Adrenal gland (tissue), 12 donors: Measurements from ENCODE around the gene ELP5. TPM values are rescaled to one million over a fixed set of nuclear protein-coding genes. Genes with fewer than 3 reads are reported as not detected.

Experiments used
- DNase-seq, 7 donors: peaks; one replicate each; pipeline ENCODE4 v3.0.0-alpha.2; 2019 to 2020
- H3K27ac ChIP-seq, 5 donors: fragments of 200-600 bp; sonication (generic) in 4 of 5; 1 replicate in 3 of 5; 2 replicates in 2 of 5; pipeline versions ENCODE4 v1.5.1 to v1.8.0; 2016 to 2020; ENCODE audit warnings: mild to moderate bottlenecking in 1 of 5
- H3K27me3 ChIP-seq: fragments of 200-600 bp; 2 replicates; pipeline ENCODE4 v1.8.0; 2021
- H3K36me3 ChIP-seq, 2 donors: fragments of 200-600 bp; replicated peaks in 1 of 2; 1 replicate in 1 of 2; 2 replicates in 1 of 2; pipeline versions ENCODE4 v1.5.1 to v1.8.0; 2018 to 2022
- H3K4me1 ChIP-seq, 2 donors: fragments of 200-600 bp; replicated peaks in 1 of 2; 1 replicate in 1 of 2; 2 replicates in 1 of 2; pipeline versions ENCODE4 v1.5.1 to v1.8.0; 2018 to 2021
- H3K4me3 ChIP-seq, 4 donors: fragments of 200-600 bp; sonication (generic) in 3 of 4; one replicate each; pipeline ENCODE4 v1.5.1; 2016 to 2018
- H3K9me3 ChIP-seq, 3 donors: fragments of 200-600 bp; sonication (generic) in 1 of 3; replicated peaks in 1 of 3; 1 replicate in 2 of 3; 2 replicates in 1 of 3; pipeline versions ENCODE4 v1.5.1 to v1.8.0; 2016 to 2021
- CTCF ChIP-seq, 6 experiments: fragments of 450-650 bp in 4 of 6; fragments of 200-600 bp in 2 of 6; sonication (generic) in 1 of 6; IDR thresholded peaks; 1 replicate in 5 of 6; 2 replicates in 1 of 6; pipeline versions ENCODE4 v1.5.1 to v1.8.0; 2016 to 2021; ENCODE audit warnings: antibody characterized with exemption in 6 of 6, mild to moderate bottlenecking in 2 of 6, moderate library complexity in 1 of 6
- POLR2A ChIP-seq, 2 donors: fragments of 450-650 bp; IDR thresholded peaks; one replicate each; pipeline ENCODE4 v1.6.1; 2017; ENCODE audit warnings: antibody characterized with exemption in 2 of 2, mild to moderate bottlenecking in 2 of 2, moderate library complexity in 1 of 2
- WGBS, 4 donors: extraction: QIAGEN DNeasy Blood & Tissue Kit in 2 of 4; methylation state at CpG; one replicate each; pipeline versions ENCODE4 v1.1.5 to v1.1.7; 2013 to 2017; 5-methylcytosine and 5-hydroxymethylcytosine counted together
- intact Hi-C, 2 donors: fragments of 100-400 bp; cut with DNase I; formaldehyde crosslinking; loops; one replicate each; pipeline versions ENCODE4 v1.14.1 to v1.15.0; 2022 to 2023
- polyA plus RNA-seq, 3 donors: library from polyadenylated mRNA; stranded (reverse); fragments of 200-250 nt in 2 of 3; fragments of 350-450 nt in 1 of 3; fragmentation: Illumina TruSeq in 1 of 3; extraction: RNeasy Lipid Tissue Mini Kit (QIAGEN cat#74804) in 1 of 3; gene quantifications; one replicate each; pipeline ENCODE4 v1.2.3, GENCODE V29; 2013 to 2014
- total RNA-seq, 9 donors: library from RNA; depleted of rRNA in 4 of 9; stranded (reverse); fragments of >200 nt in 4 of 9; fragments of 120-200 nt in 1 of 9; fragmentation: NEBNext Ultra II Directional in 1 of 9; extraction: Animal tissue kit (Norgen Biotek cat#: 25700) in 1 of 9; gene quantifications; one replicate each; pipeline versions ENCODE4 v1.1.0 to v1.2.4, GENCODE V29; 2013 to 2023
- donor health status: healthy with polysubstance abuse.
- donor health status: Bipolar disorder and iron deficiency.
- donor health status: DM: yes; HTN: yes; CAD: no.
- donor health status: DM: no; HTN: no; CAD: no.
- donor health status: DM: no; HTN: no; CAD: no.
- donor health status: DM: yes; HTN: yes; CAD: no.

Gene ELP5
- total and polyA plus RNA-seq, 12 donors = 28.0 to 96.5 (median 61.3) TPM

GRCh38 chr17:7237266-7237760, 14.7 kb upstream of the ELP5 start:
- Histone ChIP-seq H3K9me3 (no peaks in the 10 kb centered on the region), H3K36me3 (peaks cover 0 to 29% of the 10 kb centered on the region in 2 donors), H3K27ac (peak overlapping the region in 4 of 5 donors; percentile 87 to 91 (median 90)), H3K27me3 (no peaks in the 10 kb centered on the region), H3K4me3 (peak overlapping the region in 2 of 4 donors; percentile 92 to 95), H3K4me1 (peaks cover 53 to 58% of the 10 kb centered on the region in 2 donors)
- no peak for TF ChIP-seq CTCF (IDR thresholded peaks at IDR 0.05)
- no peak for TF ChIP-seq POLR2A (IDR thresholded peaks at IDR 0.05)
- intact Hi-C loops = no loop called here
- DNase-seq = peak in 1 of 7 donors; percentile 64
- 23 to 32% (median 24%) methylated on average over 4 to 6 of the region's 6 CpGs for WGBS, 4 donors

- DNase-seq = peak; percentile 86 to 90 (median 89)
- Histone ChIP-seq H3K9me3 (no peaks in the 10 kb centered on the region), H3K27me3 (no peaks in the 10 kb centered on the region), H3K4me1 (peaks cover 47 to 53% of the 10 kb centered on the region in 2 donors), H3K4me3 (peak overlapping the region in 2 of 4 donors; percentile 92 to 95), H3K36me3 (peaks cover 0 to 29% of the 10 kb centered on the region in 2 donors), H3K27ac (peak overlapping the region in 4 of 5 donors; percentile 87 to 91 (median 90))
- WGBS, 4 donors = 1 to 15% (median 1%) methylated on average over 4 to 72 of the region's 73 CpGs; no CpG with 5 or more reads in 1 of the 4 donors
- intact Hi-C loops = no loop called here
- TF ChIP-seq POLR2A (IDR thresholded peaks at IDR 0.05) (no peak), CTCF (IDR thresholded peaks at IDR 0.05) (no peak)
Observed at GRCh38 chr17:7237761-7238419, 14.1 kb upstream of the ELP5 start.

GRCh38 chr17:7238420-7239090, 13.5 kb upstream of the ELP5 start:
- peak overlapping the region; percentile 87 to 91 (median 90) for H3K27ac ChIP-seq
- 0 to 1% (median 1%) methylated on average over 18 to 39 of the region's 39 CpGs for WGBS, 4 donors
- TF ChIP-seq CTCF (IDR thresholded peaks at IDR 0.05) (no peak), POLR2A (IDR thresholded peaks at IDR 0.05) (peak in 1 of 2 donors; percentile 2)
- H3K4me1 ChIP-seq = peaks cover 46 to 47% of the 10 kb centered on the region in 2 donors
- H3K4me3 ChIP-seq = peak overlapping the region; percentile 86 to 95 (median 92)
- H3K36me3 ChIP-seq = peaks cover 0 to 29% of the 10 kb centered on the region in 2 donors
- no peaks in the 10 kb centered on the region for H3K27me3 ChIP-seq
- no peaks in the 10 kb centered on the region for H3K9me3 ChIP-seq
- DNase-seq = peak in 6 of 7 donors; percentile 54 to 72 (median 65)
- intact Hi-C loops = no loop called here
